NT2/D1 (cell line): Measurements from ENCODE around the gene EEF1A2.

Source experiments
- SUZ12 ChIP-seq: IDR thresholded peaks from 2 replicates; pipeline ENCODE4 v1.6.1; 2011; ENCODE audit not compliant: insufficient read length, insufficient read depth; ENCODE audit errors: extremely low read depth
- YY1 ChIP-seq: IDR thresholded peaks from 2 replicates; pipeline ENCODE4 v1.6.1; 2011; ENCODE audit not compliant: insufficient read length, insufficient read depth
- ZNF274 ChIP-seq: IDR thresholded peaks from 2 replicates; pipeline ENCODE4 v1.6.1; 2011; ENCODE audit warnings: mild to moderate bottlenecking, low read depth, low read length

GRCh38 chr20:63451821-63452220, 47.1 kb downstream of the EEF1A2 start:
- TF ChIP-seq ZNF274, result no peak
- TF ChIP-seq SUZ12, result no peak
- TF ChIP-seq YY1, result no peak
